ENCODE results near the gene PSKH1.

Gene PSKH1

GRCh38 chr16:67966549-67967182, 73.6 kb downstream of the PSKH1 start:
- peak overlapping the region; percentile 66 for H3K4me3 ChIP-seq (replicated peaks; ENCODE audit: low read depth, low read length)
- TF ChIP-seq CTCF (IDR thresholded peaks at IDR 0.05; ENCODE audit: insufficient read depth, low read length, poor library complexity, severe bottlenecking) = no peak
- peaks cover 13% of the 10 kb centered on the region for H3K36me3 ChIP-seq (ENCODE audit: control insufficient read depth, insufficient read depth, low read length)
- H3K27me3 ChIP-seq (replicated peaks; ENCODE audit: control insufficient read depth, insufficient read depth, low read length) = no peaks in the 10 kb centered on the region
- DNase-seq (ENCODE audit: extremely low read depth, insufficient read length) = no peak

DNA sequence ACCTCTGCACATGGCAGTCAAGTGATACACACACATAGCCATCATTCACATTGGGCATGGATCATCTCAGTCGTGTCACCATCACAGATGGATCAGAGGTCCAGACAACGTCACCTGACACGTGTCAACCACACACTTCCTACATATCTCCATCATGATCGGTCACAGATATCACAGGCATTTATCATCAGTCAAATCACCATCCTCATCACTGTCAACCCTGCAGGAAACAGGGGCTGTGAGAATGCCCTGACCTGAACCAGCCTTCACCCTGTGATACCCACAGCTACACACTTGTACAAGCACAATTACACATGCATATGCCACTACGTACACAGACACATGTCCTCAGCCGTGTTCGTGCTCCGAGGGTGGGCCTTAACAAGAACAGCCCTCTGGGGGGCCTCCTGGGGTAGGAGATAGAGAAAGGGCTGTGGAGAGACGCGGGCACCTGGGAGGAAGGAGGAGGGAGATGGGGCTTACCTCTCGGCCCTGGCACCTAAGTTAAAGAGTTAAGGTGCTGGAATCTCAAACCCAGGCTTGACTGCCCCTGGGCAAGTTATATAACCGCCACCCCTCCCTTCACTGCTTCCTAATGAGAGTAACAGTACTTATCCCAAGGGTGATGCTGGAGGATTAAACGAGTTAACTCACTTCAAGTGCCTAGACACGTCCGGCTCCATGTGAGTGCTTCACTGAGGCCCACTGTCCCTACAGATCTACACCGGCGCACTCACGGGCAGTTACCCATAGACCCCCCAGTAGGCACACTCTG, 74.3 kb downstream of the PSKH1 start:
- Histone ChIP-seq H3K36me3 (ENCODE audit: control insufficient read depth, insufficient read depth, low read length) (peaks cover 7% of the 10 kb centered on the region; the same call in 1 of the 2 replicates), H3K27me3 (replicated peaks; ENCODE audit: control insufficient read depth, insufficient read depth, low read length) (no peaks in the 10 kb centered on the region), H3K4me3 (replicated peaks; ENCODE audit: low read depth, low read length) (peak overlapping the region; percentile 66)
- DNase-seq (ENCODE audit: extremely low read depth, insufficient read length) = peak; percentile 38
- TF ChIP-seq CTCF (IDR thresholded peaks at IDR 0.05; ENCODE audit: insufficient read depth, low read length, poor library complexity, severe bottlenecking) = no peak

DNA sequence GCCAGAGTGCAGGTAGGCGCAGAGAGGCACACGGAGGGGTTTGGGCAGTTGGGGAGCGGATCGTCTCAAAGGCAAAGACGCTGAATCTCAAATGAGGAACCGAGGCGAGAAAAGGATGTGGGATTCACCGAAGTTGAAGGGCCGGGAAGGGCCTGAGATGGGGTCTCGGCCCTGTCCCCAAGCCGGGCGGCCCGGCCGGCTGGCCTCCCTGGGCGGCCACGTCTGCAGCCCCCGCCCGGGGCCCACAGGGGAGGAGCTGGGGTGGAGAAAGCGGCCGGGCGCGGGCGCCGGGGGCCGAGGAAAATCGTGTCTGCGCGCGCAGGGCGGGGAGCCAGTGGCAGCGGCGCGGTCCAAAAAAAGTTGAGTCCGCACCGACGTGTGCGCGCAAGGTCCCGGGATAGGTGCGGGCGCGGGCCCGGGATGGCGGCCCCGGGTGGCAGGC, 74.9 kb downstream of the PSKH1 start:
- peak; percentile 55 for DNase-seq (ENCODE audit: extremely low read depth, insufficient read length)
- Histone ChIP-seq H3K27me3 (replicated peaks; ENCODE audit: control insufficient read depth, insufficient read depth, low read length) (no peaks in the 10 kb centered on the region), H3K4me3 (replicated peaks; ENCODE audit: low read depth, low read length) (peak overlapping the region; percentile 66), H3K36me3 (ENCODE audit: control insufficient read depth, insufficient read depth, low read length) (peaks cover 7% of the 10 kb centered on the region; the same call in 1 of the 2 replicates)
- no peak for TF ChIP-seq CTCF (IDR thresholded peaks at IDR 0.05; ENCODE audit: insufficient read depth, low read length, poor library complexity, severe bottlenecking)

DNA sequence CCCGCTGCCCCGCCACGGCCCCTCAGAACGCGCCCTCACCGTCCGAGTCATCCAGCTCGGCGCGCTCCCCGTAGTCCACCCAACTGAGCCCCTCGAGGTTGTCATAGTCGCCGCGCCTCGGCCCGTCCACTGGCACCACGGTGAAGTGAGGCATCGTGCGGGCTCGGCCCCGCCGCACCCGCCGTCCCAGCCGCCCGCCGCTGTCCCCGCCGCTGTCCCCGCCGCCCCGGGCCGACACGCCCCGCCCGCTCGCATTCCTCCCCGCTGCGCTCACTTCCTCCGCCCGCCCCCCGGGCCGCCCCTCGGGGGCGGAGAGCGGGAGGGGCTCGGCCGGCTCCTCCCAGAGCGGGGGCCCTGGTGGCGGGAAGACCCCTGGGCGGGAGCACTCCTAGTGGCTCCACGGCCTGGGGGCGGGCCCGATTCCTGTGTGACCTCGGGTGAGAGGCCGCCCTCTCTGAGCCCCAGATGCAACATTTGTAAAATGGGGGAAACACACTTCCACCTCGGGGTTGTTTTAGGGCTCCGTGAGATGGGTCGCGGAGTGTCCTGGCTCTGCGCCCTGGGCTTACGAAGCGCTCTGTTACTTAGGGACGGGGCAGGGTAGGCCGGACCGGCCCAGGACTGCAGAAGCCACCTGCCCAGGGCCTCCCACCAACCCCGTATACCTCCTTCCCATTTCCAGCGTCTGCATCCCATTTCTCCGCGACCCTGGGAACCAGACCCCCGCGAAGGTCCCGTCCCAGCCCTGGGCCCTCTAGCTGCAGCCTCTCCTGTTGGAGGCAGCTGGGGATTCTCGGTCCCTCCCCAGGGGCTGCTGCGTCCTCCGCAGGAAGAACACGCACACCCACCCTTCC, 75.6 kb downstream of the PSKH1 start, which contains the start of gene SLC12A4:
Gene SLC12A4, minus strand, starts transcription at position 238 of the 854 bp plus-strand sequence. Its CDS starts 84 bp downstream, at position 154.
- DNase-seq (ENCODE audit: extremely low read depth, insufficient read length) = peak; percentile 91
- peak within 1 kb of the TSS; percentile 66 for H3K4me3 ChIP-seq (replicated peaks; ENCODE audit: low read depth, low read length)
- no peak for TF ChIP-seq CTCF (IDR thresholded peaks at IDR 0.05; ENCODE audit: insufficient read depth, low read length, poor library complexity, severe bottlenecking)
- no peaks in the 10 kb centered on the region for H3K27me3 ChIP-seq (replicated peaks; ENCODE audit: control insufficient read depth, insufficient read depth, low read length)
- H3K36me3 ChIP-seq (ENCODE audit: control insufficient read depth, insufficient read depth, low read length) = peaks cover 4% of the 10 kb centered on the region; the same call in 1 of the 2 replicates

DNA sequence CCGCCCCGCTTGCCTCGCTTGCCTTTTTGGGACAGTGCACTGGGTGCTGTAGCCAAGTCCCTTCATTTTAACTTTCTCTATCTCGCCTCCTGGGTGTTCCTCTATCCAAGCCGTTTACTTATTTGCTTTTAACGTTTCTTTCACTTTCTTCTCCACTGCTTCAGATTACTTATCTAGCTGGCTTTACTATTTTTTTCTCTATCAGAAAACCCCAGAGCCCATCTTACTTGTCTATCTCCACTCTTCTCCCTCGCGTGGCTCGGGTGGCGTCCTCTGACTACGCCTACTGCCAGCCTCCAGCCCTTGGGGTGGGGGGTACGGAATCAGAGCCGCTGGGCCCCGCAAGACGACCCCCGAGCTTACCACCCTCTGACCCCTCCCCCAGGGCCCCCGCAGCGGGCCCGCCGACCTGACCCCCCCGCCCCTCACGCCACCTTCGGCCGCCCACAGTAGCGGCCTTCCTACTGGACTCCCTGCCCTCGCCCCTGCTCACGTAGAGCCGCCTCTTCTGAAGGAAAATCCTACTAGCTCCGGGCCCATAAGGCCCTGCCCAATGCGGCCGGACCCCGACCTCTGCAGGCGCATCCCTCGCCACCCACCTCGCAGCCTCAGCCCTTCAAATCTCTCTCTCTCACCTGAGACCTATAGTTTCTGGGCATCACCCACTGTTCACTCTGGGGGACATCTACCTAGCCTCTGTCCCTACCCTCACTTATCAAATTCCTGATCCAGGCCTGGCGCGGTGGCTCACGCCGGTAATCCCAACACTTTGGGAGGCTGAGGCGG, 76.4 kb downstream of the PSKH1 start:
- no peak for DNase-seq (ENCODE audit: extremely low read depth, insufficient read length)
- peak overlapping the region; percentile 66 for H3K4me3 ChIP-seq (replicated peaks; ENCODE audit: low read depth, low read length)
- H3K36me3 ChIP-seq (ENCODE audit: control insufficient read depth, insufficient read depth, low read length) = no peaks in the 10 kb centered on the region
- H3K27me3 ChIP-seq (replicated peaks; ENCODE audit: control insufficient read depth, insufficient read depth, low read length) = no peaks in the 10 kb centered on the region
- TF ChIP-seq CTCF (IDR thresholded peaks at IDR 0.05; ENCODE audit: insufficient read depth, low read length, poor library complexity, severe bottlenecking) = no peak
